HG03066 (cell line): ENCODE measurements around the gene DLL1.

Experiments used
- ATAC-seq: cut with Tn5 transposase; IDR thresholded peaks from one replicate; pipeline ENCODE4 v1.9.1; 2021; ENCODE audit warnings: low read depth; ENCODE audit not compliant: unreplicated experiment

The DLL1 gene

DNA sequence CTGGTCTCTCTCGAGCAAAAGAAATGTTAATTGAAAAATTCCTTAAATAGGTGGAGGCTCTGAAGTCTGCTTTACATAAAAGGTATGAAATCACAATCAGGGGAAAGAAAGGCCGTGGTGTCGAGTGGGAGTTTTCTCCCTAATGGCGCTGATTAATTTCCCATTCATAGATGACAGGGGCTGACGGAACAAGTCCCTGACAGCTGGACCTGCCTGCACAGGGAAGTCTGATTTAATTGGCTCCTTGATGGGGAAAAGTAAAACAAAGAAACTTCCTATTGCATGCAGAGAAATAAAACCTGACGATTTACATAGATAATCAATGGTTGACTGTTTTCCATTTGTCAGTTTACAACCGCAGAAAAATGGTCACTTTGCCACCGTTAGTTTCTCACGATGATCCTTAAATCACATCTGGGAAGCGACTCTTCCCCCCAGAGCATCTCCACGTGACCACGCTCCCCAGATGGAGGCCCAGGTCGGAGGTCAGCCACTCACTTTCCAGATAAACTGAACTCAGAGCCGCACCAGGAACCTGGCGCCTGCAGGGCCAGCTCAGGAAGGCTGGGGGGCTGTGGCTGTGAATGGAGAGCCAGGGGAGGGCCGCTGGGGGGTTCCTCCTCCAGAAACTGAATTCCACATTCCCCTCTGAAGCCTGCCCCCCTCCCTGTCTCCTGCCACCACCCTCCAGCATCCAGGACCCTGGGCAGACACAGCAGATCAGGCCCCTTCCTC is 55.3 kb downstream of the DLL1 start:
- no peak for ATAC-seq

DNA sequence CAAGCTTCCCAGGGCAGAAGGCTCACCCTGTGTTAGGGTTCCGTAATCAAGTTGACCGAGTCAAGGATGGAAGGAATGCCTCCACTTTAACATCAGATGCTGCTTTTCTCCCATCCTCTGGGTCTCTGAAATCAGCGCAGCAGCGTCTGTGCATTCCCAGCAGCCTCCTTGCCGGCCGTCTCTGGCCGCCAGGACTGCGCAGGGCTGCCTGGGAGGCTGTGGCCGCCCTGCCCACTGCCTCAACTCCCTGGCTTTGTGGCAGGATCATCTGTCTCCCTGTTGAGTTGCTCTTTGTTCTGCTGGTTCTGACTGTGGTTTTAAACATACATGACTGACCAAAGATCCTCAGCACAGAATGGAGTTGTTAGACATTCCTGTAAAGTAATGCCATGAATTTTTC is 56.5 kb downstream of the DLL1 start:
- ATAC-seq, result no peak

DNA sequence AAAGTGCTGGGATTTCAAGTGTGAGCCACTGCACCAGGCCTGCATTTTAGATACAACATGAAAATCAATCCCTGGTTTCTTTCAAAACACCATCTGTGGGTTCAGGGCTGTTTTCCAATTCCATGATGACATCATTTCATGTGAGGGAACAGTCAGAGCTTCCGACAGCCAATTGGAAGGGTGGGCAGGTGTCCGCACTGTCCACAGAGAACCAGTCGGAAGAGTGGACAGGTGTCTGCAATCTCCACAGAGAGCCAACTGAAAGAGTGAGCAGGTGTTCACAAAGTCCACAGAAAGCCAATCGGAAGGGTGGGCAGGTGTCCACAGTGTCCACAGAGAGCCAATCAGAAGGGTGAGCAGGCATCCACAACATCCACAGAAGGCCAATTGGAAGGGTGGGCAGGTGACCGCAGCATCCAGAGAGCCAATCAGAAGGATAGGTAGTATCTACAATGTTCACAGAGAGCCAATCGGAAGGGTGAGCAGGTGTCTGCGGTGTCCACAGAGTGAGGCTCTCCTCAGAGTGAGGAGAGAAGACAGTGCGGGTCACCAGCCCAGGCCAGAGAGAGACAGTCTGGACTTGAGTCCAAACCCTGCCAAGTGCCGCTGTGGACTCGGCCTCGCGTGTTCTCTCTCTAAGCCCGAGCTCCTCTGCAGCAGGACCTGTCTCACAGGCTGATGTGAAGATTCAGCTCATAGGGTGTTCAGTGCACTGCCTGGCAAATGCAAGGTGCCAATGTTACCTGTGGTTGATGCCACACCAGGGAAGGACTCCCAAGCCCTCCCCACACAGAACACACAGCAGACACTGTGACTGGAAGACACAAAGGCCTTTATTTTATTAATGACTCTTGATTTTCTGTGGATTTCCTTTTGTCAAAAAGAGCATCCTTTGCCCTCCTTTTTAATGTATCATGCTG is 57.3 kb downstream of the DLL1 start:
- ATAC-seq, result no peak
